NCI-H1436 treated with DMSO at 0.1 percent for 48 hours (cell line): ENCODE results near the gene RNF34.
"Not testable (repeated sequence)": the region's sequence is repeated elsewhere in the genome, so short reads cannot be mapped to it uniquely, and the experiment has no call there.

Source experiments
- DNase-seq: peaks from one replicate; lab custom pipeline; 2025; lab: John Stamatoyannopoulos, UW

The RNF34 gene

GRCh38 chr12:121399391-121400331, at the start of gene RNF34:
TSS of gene RNF34 (plus strand) at chr12:121400118. CDS start at chr12:121400213, 95 bp downstream.
- DNase-seq, result peak; percentile 96

GRCh38 chr12:121351820-121352681, 47.9 kb upstream of the RNF34 start, which contains the start of gene ANAPC5:
TSS of gene ANAPC5 (minus strand) at chr12:121352411. CDS start at chr12:121352340, 71 bp downstream.
- DNase-seq, result peak; percentile 95

- DNase-seq, result no peak
Measured at GRCh38 chr12:121352682-121353018, 47.3 kb upstream of the RNF34 start.

GRCh38 chr12:121355818-121356217, 44.1 kb upstream of the RNF34 start:
- no peak for DNase-seq

- DNase-seq, result no peak
Measured at GRCh38 chr12:121356657-121357056, 43.3 kb upstream of the RNF34 start.

GRCh38 chr12:121357331-121357730, 42.6 kb upstream of the RNF34 start:
- DNase-seq, result no peak

GRCh38 chr12:121358073-121358472, 41.8 kb upstream of the RNF34 start:
- no peak for DNase-seq

- DNase-seq, result no peak
Measured at GRCh38 chr12:121364683-121365121, 35.2 kb upstream of the RNF34 start.

GRCh38 chr12:121365416-121366062, 34.4 kb upstream of the RNF34 start:
- no peak for DNase-seq

GRCh38 chr12:121366063-121366459, 33.9 kb upstream of the RNF34 start:
- DNase-seq, result no peak

- DNase-seq, result no peak
Measured at GRCh38 chr12:121371404-121371803, 28.5 kb upstream of the RNF34 start.

- no peak for DNase-seq
Measured at GRCh38 chr12:121373755-121374154, 26.2 kb upstream of the RNF34 start.

- DNase-seq, result not testable (repeated sequence)
Measured at GRCh38 chr12:121374336-121374735, 25.6 kb upstream of the RNF34 start.

GRCh38 chr12:121374945-121375584, 24.9 kb upstream of the RNF34 start:
- DNase-seq, result not testable (repeated sequence)

GRCh38 chr12:121376754-121377697, 22.9 kb upstream of the RNF34 start:
- no peak for DNase-seq

- DNase-seq, result no peak
Measured at GRCh38 chr12:121378736-121379135, 21.2 kb upstream of the RNF34 start.

- DNase-seq, result no peak
Measured at GRCh38 chr12:121379945-121380344, 20.0 kb upstream of the RNF34 start.

GRCh38 chr12:121383601-121384021, 16.3 kb upstream of the RNF34 start:
- DNase-seq, result no peak

- DNase-seq, result not testable (repeated sequence)
Measured at GRCh38 chr12:121384891-121385290, 15.0 kb upstream of the RNF34 start.

- no peak for DNase-seq
Measured at GRCh38 chr12:121388421-121388981, 11.4 kb upstream of the RNF34 start.
